Pons (tissue), 1 donor: ENCODE measurements around the gene FAM163B.
A peak's percentile ranks its signal among the peaks of the same experiment; 100 is the strongest.
"Not testable (repeated sequence)": the region's sequence is repeated elsewhere in the genome, so short reads cannot be mapped to it uniquely, and the experiment has no call there.

Experiments
- DNase-seq: peaks from one replicate; pipeline ENCODE4 v3.0.0-alpha.2; 2016; ENCODE audit warnings: low spot score

Gene FAM163B

GRCh38 chr9:133639613-133640012 is 30.4 kb upstream of the FAM163B start:
- no peak for DNase-seq

GRCh38 chr9:133638711-133639110 is 29.5 kb upstream of the FAM163B start:
- DNase-seq, result no peak

DNA sequence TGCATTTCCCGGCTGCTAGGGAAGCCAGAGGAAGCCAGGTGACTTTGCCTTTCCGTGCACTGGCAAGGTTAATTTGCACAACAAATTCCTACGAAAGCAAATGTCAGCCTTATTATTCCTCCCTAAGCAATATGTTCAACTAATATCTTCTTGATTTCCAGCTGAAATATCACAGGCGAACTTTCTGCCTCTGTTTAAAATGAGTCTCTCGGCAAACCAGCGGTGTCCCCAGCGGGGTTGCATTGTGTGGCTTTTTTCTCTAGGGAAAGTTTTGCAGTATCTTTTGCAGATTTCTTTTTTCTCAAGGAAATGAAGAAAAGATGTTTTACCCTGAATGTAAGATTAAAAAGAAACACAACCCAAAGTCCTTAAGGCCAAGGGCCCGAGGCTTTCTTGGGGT is 28.9 kb upstream of the FAM163B start:
- DNase-seq, result no peak

DNA sequence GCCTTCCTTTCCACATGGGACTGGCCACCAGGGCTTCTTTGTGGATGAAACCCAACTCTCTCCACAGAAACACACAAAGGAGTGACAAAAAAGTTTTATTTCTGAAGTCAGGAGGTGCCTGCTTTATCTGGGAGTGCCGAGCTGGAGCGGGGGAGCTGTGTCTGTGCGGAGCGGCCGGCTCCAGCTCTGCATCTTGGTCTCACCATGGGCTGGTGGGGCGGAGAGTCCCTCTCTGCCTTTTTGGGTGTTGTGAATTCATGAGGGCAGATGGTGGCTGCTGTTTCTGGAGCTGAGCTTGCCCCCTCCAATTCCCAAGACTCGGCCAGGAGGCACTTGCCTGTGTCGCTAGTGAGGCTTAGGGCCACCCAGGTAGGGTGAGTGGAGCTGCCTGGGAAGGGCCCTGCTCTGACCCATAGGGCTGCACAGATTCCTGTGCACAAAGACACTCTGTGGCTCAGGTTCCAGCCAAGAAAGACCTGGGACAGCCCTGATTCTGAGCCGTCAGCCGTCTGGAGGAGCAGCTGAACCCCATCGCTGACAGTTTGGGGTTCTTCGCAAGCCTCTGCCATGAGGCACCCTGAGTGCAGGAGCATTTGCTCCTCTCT is 28.4 kb upstream of the FAM163B start:
- no peak for DNase-seq

- DNase-seq, result no peak
Measured at GRCh38 chr9:133636902-133637301, 27.7 kb upstream of the FAM163B start.

- no peak for DNase-seq
Measured at GRCh38 chr9:133635533-133636531, 26.6 kb upstream of the FAM163B start, which contains the start of gene DBH. Gene DBH (plus strand): TSS chr9:133636363. CDS start chr9:133636372, 9 bp downstream.

DNA sequence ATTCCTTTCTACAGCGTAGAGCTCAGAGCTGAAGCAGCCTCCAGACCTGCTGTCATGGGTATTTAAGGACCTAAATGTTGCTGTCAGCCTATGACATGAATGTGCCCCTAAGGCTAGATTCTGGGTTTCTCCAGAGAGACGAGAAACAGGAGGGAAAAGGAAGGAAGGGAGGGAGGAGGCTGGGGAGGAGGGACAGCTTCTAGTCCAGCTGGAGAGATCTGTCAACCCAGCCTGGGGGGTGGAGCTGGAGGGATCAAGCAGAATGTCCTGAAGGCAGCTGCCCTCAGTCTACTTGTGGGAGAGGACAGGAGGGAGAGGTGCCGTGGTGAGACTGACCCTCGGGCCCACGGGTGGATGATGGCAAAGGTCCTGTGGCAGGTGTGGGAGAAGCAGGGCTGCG is 25.9 kb upstream of the FAM163B start:
- no peak for DNase-seq

- DNase-seq, result no peak
Measured at GRCh38 chr9:133634081-133634691, 25.0 kb upstream of the FAM163B start.

GRCh38 chr9:133633681-133634080 is 24.5 kb upstream of the FAM163B start:
- DNase-seq, result no peak

DNA sequence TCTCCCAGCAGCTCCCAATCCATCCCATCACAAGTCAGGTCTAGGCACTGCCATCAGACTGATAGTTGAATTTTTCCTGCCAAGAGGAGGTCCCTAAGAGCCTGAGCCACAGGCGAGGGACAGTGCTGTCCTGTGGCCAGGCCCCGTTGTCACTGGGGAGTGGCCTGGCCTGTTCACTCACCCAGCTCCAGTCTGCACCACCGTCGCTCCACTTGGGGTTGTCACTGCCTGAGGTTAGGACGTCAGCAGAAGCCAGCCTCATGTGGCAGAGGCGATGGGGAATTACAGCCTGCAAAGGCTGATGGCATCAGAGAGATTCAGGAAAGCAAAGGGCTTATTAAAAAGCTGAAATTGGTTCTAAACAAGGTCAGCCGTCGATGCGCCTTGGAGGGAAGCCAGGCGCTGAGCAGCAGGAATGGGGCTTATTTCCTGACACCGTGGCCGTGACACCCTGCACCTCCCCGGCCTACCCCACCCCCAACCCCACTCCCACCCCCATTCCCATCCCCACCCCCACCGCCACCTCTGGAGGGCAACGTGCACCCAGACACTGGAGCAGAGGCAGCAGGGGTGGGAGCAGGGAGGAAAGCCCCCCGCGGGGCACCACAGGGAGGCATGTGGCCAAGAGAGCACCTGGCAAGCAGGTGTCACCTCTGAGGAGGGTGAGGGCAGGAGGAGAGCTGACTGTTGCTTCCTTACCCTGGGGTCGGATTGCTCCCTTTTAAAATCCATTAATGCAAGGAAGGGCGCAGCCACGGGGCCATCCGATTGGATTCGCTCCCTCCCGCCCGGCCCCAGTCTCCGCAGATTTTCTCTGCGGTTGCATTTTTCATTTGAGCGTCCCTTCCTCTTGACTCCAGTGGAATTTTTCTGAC is 23.9 kb upstream of the FAM163B start:
- no peak for DNase-seq

DNA sequence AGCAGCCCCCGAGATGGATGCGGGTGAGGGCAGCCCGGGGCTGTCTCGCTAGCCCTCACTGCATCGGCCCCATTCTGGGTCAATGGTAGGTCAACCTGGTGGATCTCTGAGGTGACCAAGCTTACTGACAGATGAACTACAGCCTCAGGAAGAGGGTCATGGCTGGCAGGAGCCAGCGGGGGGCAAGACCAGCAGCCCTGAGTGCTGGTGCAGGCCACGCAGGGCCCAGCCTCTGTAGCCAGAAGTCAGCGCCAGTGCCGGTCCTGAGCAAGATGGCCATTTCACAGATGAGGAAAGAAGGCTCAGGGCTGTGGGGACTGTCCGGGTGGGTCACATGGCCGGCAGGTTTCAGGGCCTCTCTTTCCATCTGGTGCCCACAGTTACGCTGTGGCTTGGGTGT is 21.9 kb upstream of the FAM163B start:
- no peak for DNase-seq

DNA sequence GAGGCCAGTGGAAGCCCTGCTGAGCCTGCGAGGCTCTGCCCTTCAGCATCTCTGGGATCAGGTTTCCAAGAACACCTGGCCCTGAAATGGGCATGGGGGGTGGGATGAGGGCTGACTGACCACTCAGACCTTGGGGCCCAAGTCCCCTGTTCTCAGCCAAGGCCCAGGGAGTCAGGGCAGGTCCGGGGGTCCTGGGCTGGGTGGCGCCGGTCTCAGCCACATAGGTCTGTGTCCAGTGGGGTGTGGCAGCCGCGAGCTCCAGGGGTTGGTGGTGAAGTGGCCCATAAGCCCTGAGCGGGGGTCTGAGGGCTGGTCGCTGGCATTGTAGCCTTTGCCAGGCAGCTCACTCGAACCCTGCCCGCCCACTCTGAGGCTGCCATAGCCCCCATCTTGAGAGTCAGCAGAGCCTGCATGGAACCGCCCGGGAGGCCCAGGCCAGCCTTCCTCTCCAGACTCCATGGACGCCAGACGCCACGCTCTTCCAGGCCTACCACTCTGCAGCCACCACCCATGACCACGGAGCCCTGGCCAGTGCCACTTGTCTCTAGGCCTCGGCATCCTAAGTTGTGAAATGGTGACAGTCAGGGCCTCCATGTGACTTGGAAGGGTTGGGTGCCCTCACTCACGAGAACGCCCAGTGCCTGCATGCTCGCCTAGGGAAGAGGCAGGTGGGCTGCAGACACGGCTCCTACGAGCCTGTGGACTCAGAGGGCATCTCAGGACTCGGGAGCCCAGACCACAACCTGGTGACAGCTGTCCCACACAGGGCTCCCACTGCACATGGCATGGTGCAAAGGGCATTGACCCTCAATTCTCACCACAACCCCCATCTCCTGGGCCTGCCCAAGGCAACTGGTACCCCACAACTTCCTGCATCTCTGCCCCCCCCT is 20.3 kb upstream of the FAM163B start:
- DNase-seq, result no peak

GRCh38 chr9:133628766-133629165 is 19.6 kb upstream of the FAM163B start:
- no peak for DNase-seq

- DNase-seq, result no peak
Measured at GRCh38 chr9:133627341-133627740, 18.2 kb upstream of the FAM163B start.

GRCh38 chr9:133626008-133626407 is 16.8 kb upstream of the FAM163B start:
- DNase-seq, result not testable (repeated sequence)

DNA sequence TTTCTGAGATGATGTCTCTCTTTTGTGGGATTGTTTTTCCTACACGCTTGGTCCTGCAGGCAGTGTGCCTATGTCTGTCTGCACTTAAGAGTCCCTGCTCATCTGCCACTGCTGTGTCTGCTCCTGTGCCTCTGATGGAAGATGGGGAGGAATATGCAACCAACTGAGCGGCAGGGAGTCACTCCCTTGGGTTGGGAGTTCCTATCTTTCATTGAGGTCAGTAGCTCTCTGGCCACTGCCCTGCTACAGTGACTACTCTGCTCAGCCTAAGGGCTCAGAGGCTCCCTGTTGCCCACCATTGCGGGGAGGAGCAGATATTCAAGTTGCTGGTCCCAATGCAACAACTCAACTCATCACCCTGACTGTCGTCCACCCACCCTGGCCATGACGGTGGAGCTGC is 13.4 kb upstream of the FAM163B start:
- DNase-seq, result no peak

DNA sequence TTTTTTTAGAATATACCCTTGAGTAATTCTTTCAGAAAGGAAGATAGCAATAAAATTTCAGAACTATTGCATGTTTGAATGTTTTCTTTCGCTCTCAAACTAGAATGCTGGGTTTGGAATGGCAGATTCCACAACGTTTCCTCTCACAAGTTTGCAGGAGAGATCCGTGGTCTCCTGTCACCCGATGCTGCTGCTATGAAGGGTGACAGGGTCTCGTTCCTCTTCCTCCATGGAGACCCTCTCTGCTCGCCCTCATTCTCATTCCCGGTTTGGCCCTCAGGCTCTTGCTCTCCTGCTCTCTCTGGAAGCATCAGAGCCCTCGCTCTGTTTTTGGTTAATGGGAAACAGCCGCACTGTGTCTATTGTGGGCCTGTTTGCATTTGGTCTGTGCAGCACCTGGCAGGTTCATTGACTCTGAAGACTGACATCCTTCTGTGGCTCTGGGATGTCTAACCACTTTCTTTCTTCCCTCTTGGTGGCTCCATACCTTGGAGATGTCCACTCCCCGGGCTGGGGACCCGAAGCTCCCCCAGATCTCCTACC is 12.6 kb upstream of the FAM163B start:
- no peak for DNase-seq

DNA sequence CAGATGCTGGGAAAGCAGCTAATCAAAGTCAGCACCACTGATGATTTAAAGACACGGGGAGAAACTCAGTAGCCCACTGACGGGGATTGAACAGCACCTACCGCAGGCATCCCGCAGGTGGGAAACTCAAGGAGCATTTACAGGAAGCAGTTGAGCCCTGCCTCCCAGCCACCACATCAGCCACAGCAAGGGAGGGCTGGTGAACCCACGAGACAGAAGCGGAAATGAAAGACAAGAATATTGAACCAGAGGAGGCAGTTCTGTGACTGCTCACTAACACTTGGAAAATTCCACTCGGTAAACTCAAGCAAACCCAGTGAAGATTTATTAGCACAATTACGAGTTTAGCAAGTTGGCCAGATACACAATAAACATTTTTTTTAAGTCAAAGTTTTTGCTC is 10.6 kb upstream of the FAM163B start:
- peak; percentile 67 for DNase-seq

GRCh38 chr9:133618726-133619125 is 9.5 kb upstream of the FAM163B start:
- DNase-seq, result no peak

GRCh38 chr9:133616643-133617405 is 7.6 kb upstream of the FAM163B start:
- DNase-seq, result no peak
